Thyroid gland (tissue), 4 donors: ENCODE data around the gene GLYR1. TPM values are rescaled to one million over a fixed set of nuclear protein-coding genes. Genes with fewer than 3 reads are reported as not detected.

Source experiments
- DNase-seq, 2 donors: peaks; one replicate each; pipeline ENCODE4 v3.0.0-alpha.2; 2019
- H3K27ac ChIP-seq, 3 donors: fragments of 200-600 bp; sonication (generic); 1 replicate in 2 of 3; 2 replicates in 1 of 3; pipeline ENCODE4 v1.5.1; 2016 to 2019; ENCODE audit warnings: mild to moderate bottlenecking in 1 of 3, moderate library complexity in 1 of 3
- H3K27me3 ChIP-seq: fragments of 200-600 bp; sonication (generic); one replicate; pipeline ENCODE4 v1.5.1; 2019
- H3K36me3 ChIP-seq, 2 donors: fragments of 200-600 bp; sonication (generic); one replicate each; pipeline ENCODE4 v1.5.1; 2016 to 2019
- H3K4me1 ChIP-seq, 2 donors: fragments of 200-600 bp; sonication (generic); one replicate each; pipeline ENCODE4 v1.5.1; 2017 to 2019
- H3K4me3 ChIP-seq, 3 donors: fragments of 200-600 bp; sonication (generic); replicated peaks in 1 of 3; 1 replicate in 2 of 3; 2 replicates in 1 of 3; pipeline ENCODE4 v1.5.1; 2016; ENCODE audit warnings: mild to moderate bottlenecking in 1 of 3
- H3K9me3 ChIP-seq: fragments of 200-600 bp; sonication (generic); one replicate; pipeline ENCODE4 v1.5.1; 2017
- CTCF ChIP-seq, 6 experiments: fragments of 200-600 bp in 3 of 6; fragments of 450-650 bp in 3 of 6; sonication (generic) in 3 of 6; IDR thresholded peaks; one replicate each; pipeline ENCODE4 v1.5.1; 2016 to 2019; ENCODE audit warnings: antibody characterized with exemption in 6 of 6, mild to moderate bottlenecking in 2 of 6, inconsistent platforms in 1 of 6, moderate library complexity in 1 of 6
- POLR2A ChIP-seq, 2 donors: fragments of 450-650 bp; IDR thresholded peaks; one replicate each; pipeline ENCODE4 v1.6.1; 2017; ENCODE audit warnings: antibody characterized with exemption in 2 of 2, mild to moderate bottlenecking in 2 of 2, moderate library complexity in 1 of 2
- WGBS, 2 donors: methylation state at CpG; one replicate each; pipeline ENCODE4 v1.1.5; 2017; 5-methylcytosine and 5-hydroxymethylcytosine counted together
- intact Hi-C: fragments of 100-400 bp; cut with DNase I; formaldehyde crosslinking; loops from one replicate; pipeline ENCODE4 v1.15.1; 2023
- total RNA-seq, 4 donors: library from RNA; depleted of rRNA; stranded (reverse); fragments of >200 nt; gene quantifications; one replicate each; pipeline ENCODE4 v1.2.3, GENCODE V29; 2016

Gene GLYR1
- total RNA-seq, 4 donors from 2014 or later = 43.1 to 89.2 (median 75.5) TPM

- intact Hi-C loops = no loop called here
- H3K36me3 ChIP-seq = peaks cover 39 to 53% of the 10 kb centered on the region in 2 donors
- no peaks in the 10 kb centered on the region for H3K9me3 ChIP-seq
- no peak overlapping the region for H3K4me3 ChIP-seq
- no peak for DNase-seq
- TF ChIP-seq POLR2A (IDR thresholded peaks at IDR 0.05) (no peak), CTCF (IDR thresholded peaks at IDR 0.05) (no peak)
- no peaks in the 10 kb centered on the region for H3K4me1 ChIP-seq
- no peaks in the 10 kb centered on the region for H3K27me3 ChIP-seq
- WGBS, 2 donors = 84% methylated on average over 10 of the region's 10 CpGs
- H3K27ac ChIP-seq = peak overlapping the region in 1 of 3 donors; percentile 1
Measured at GRCh38 chr16:4859900-4860255, 12.8 kb upstream of the GLYR1 start.

GRCh38 chr16:4859190-4859899, 12.3 kb upstream of the GLYR1 start:
- no peak overlapping the region for H3K4me3 ChIP-seq
- H3K9me3 ChIP-seq = no peaks in the 10 kb centered on the region
- H3K27ac ChIP-seq = no peak overlapping the region
- WGBS, 2 donors = 86 to 88% methylated on average over 17 of the region's 17 CpGs
- no peaks in the 10 kb centered on the region for H3K4me1 ChIP-seq
- peaks cover 44 to 56% of the 10 kb centered on the region in 2 donors for H3K36me3 ChIP-seq
- H3K27me3 ChIP-seq = no peaks in the 10 kb centered on the region
- TF ChIP-seq CTCF (IDR thresholded peaks at IDR 0.05) (no peak), POLR2A (IDR thresholded peaks at IDR 0.05) (no peak)
- DNase-seq = no peak
- intact Hi-C loops = no loop called here

GRCh38 chr16:4855804-4856203, 8.7 kb upstream of the GLYR1 start:
- Histone ChIP-seq H3K27ac (no peak overlapping the region), H3K9me3 (no peaks in the 10 kb centered on the region), H3K4me1 (peaks cover 7 to 9% of the 10 kb centered on the region in 2 donors), H3K36me3 (peaks cover 35 to 49% of the 10 kb centered on the region in 2 donors), H3K4me3 (no peak overlapping the region), H3K27me3 (no peaks in the 10 kb centered on the region)
- intact Hi-C loops = no loop called here
- no peak for DNase-seq
- TF ChIP-seq POLR2A (IDR thresholded peaks at IDR 0.05) (no peak), CTCF (IDR thresholded peaks at IDR 0.05) (no peak)
- 93 to 95% methylated on average over 2 of the region's 2 CpGs for WGBS, 2 donors

GRCh38 chr16:4855371-4855770, 8.3 kb upstream of the GLYR1 start:
- Histone ChIP-seq H3K27ac (no peak overlapping the region), H3K36me3 (peaks cover 30 to 44% of the 10 kb centered on the region in 2 donors), H3K9me3 (no peaks in the 10 kb centered on the region), H3K27me3 (no peaks in the 10 kb centered on the region), H3K4me3 (no peak overlapping the region), H3K4me1 (peaks cover 11 to 13% of the 10 kb centered on the region in 2 donors)
- WGBS, 2 donors = 96 to 100% methylated on average over 5 of the region's 5 CpGs
- no peak for TF ChIP-seq POLR2A (IDR thresholded peaks at IDR 0.05)
- TF ChIP-seq CTCF (IDR thresholded peaks at IDR 0.05) = no peak
- intact Hi-C loops = no loop called here
- DNase-seq = no peak

- Histone ChIP-seq H3K27ac (no peak overlapping the region), H3K9me3 (no peaks in the 10 kb centered on the region)
Measured at GRCh38 chr16:4852221-4852872, 5.3 kb upstream of the GLYR1 start.

More at GRCh38 chr16:4852221-4852872, 5.3 kb upstream of the GLYR1 start:
- H3K36me3 ChIP-seq = peaks cover 5 to 23% of the 10 kb centered on the region in 2 donors
- TF ChIP-seq POLR2A (IDR thresholded peaks at IDR 0.05) = no peak
- no peak for TF ChIP-seq CTCF (IDR thresholded peaks at IDR 0.05)
- WGBS, 2 donors = 77 to 83% methylated on average over 1 of the region's 1 CpG
- H3K27me3 ChIP-seq = no peaks in the 10 kb centered on the region
- DNase-seq = no peak
- H3K4me3 ChIP-seq = no peak overlapping the region
- intact Hi-C loops = no loop called here
- peaks cover 30 to 32% of the 10 kb centered on the region in 2 donors for H3K4me1 ChIP-seq
